SK-N-MC (cell line): ENCODE results near the gene PRPF18.

Source experiments
- EZH2 ChIP-seq: fragments of 200-600 bp; sonication (generic); IDR thresholded peaks from one replicate; pipeline ENCODE4 v1.6.1; 2017; ENCODE audit warnings: antibody characterized with exemption
- FOXP2 ChIP-seq: optimal IDR thresholded peaks from 2 replicates; pipeline ENCODE3; 2011; ENCODE audit warnings: mild to moderate bottlenecking, moderate library complexity; ENCODE audit not compliant: insufficient read depth; ENCODE audit errors: extremely low read length, control extremely low read depth
- POLR2AphosphoS5 ChIP-seq: IDR thresholded peaks from 2 replicates; pipeline ENCODE4 v1.6.1; 2012; ENCODE audit warnings: mild to moderate bottlenecking, low read depth, low read length, borderline replicate concordance

- TF ChIP-seq EZH2, result no peak
- TF ChIP-seq POLR2AphosphoS5, result no peak
- TF ChIP-seq FOXP2, result no peak
These were observed 19.7 kb upstream of the PRPF18 start for GRCh38 chr10:13567030-13567429.
